Measurements from ENCODE around the gene PKD1. TPM values are rescaled to one million over a fixed set of nuclear protein-coding genes. Genes with fewer than 3 reads are reported as not detected.

Gene PKD1
- total RNA-seq, 1 experiment from 2014 or later: 72.8 TPM

DNA sequence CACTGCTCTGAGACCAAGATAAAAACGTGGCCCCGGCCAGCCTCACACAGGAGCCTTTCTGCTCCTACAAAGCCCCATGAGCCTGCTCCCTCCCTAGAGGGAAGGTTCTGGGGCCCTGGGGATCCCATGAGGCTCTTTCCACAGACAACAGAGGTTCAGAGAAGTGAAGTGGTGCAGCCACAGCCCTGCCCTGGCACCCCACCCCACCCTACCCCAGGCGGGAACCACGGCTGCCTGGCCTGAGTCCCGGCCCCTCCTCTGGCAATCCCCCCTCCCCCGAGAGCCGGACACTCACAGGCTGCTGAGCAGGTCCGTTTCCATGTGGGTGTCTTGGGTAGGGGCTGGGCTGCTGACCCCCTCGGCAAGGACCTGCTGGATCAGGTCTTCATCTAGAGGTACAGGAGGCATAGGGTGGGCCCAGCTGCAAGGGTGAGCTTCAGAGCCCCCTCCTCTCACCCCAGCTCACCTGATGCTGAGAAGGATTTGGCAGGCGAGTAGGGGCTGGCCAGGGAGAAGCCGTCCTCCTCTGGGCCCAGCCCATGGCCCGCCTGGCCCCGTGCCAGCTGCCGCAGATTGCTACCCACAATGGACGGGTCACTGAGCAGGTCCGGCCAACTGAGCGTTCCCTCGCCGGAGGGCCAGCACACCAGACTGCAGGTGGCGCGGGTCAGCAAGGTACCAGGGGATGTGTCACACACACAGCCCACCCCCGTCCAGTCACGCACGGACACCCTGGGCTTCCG, 38.7 kb downstream of the PKD1 start:
- no peaks in the 10 kb centered on the region for H3K36me3 ChIP-seq (ENCODE audit: insufficient read depth, low read length)
- no peaks in the 10 kb centered on the region for H3K4me1 ChIP-seq (ENCODE audit: low read length)
- no peak overlapping the region for H2AFZ ChIP-seq (ENCODE audit: low read length)
- no peaks in the 10 kb centered on the region for H3K9me3 ChIP-seq (ENCODE audit: low read length)
- H3K27ac ChIP-seq (ENCODE audit: low read length): no peak overlapping the region
- no peak overlapping the region for H3K4me2 ChIP-seq (ENCODE audit: low read depth, low read length, poor library complexity, severe bottlenecking)
- no peaks in the 10 kb centered on the region for H3K79me2 ChIP-seq (ENCODE audit: low read length)
- no peak overlapping the region for H3K9ac ChIP-seq (ENCODE audit: low read length)
- no peaks in the 10 kb centered on the region for H3K9me2 ChIP-seq (replicated peaks; ENCODE audit: insufficient read depth, low read length)
- no peaks in the 10 kb centered on the region for H4K20me1 ChIP-seq (ENCODE audit: insufficient read depth, low read depth, low read length)
- no peak overlapping the region for H3K4me3 ChIP-seq (ENCODE audit: low read length)
- no peaks in the 10 kb centered on the region for H3K27me3 ChIP-seq (ENCODE audit: low read length)
- no peak for DNase-seq

- no peaks in the 10 kb centered on the region for H3K27me3 ChIP-seq (ENCODE audit: low read length)
- no peaks in the 10 kb centered on the region for H3K4me1 ChIP-seq (ENCODE audit: low read length)
- H2AFZ ChIP-seq (ENCODE audit: low read length): no peak overlapping the region
- no peaks in the 10 kb centered on the region for H4K20me1 ChIP-seq (ENCODE audit: insufficient read depth, low read depth, low read length)
- H3K9me2 ChIP-seq (replicated peaks; ENCODE audit: insufficient read depth, low read length): no peaks in the 10 kb centered on the region
- no peaks in the 10 kb centered on the region for H3K9me3 ChIP-seq (ENCODE audit: low read length)
- H3K9ac ChIP-seq (ENCODE audit: low read length): no peak overlapping the region
- H3K27ac ChIP-seq (ENCODE audit: low read length): no peak overlapping the region
- no peak for DNase-seq
- no peak overlapping the region for H3K4me3 ChIP-seq (ENCODE audit: low read length)
- H3K79me2 ChIP-seq (ENCODE audit: low read length): no peaks in the 10 kb centered on the region
- H3K36me3 ChIP-seq (ENCODE audit: insufficient read depth, low read length): no peaks in the 10 kb centered on the region
- no peak overlapping the region for H3K4me2 ChIP-seq (ENCODE audit: low read depth, low read length, poor library complexity, severe bottlenecking)
These were observed 39.6 kb downstream of the PKD1 start for GRCh38 chr16:2095918-2096582.

- H3K9me3 ChIP-seq (ENCODE audit: low read length): no peaks in the 10 kb centered on the region
- H3K79me2 ChIP-seq (ENCODE audit: low read length): no peaks in the 10 kb centered on the region
- H3K27me3 ChIP-seq (ENCODE audit: low read length): no peaks in the 10 kb centered on the region
- no peak for DNase-seq
- 0 out of 2 replicates have a peak, but pooled peaks cover 3% of the 10 kb centered on the region for H3K36me3 ChIP-seq (ENCODE audit: insufficient read depth, low read length)
- H3K4me1 ChIP-seq (ENCODE audit: low read length): no peaks in the 10 kb centered on the region
- H3K4me2 ChIP-seq (ENCODE audit: low read depth, low read length, poor library complexity, severe bottlenecking): no peak overlapping the region
- H3K4me3 ChIP-seq (ENCODE audit: low read length): no peak overlapping the region
- H4K20me1 ChIP-seq (ENCODE audit: insufficient read depth, low read depth, low read length): no peaks in the 10 kb centered on the region
- H2AFZ ChIP-seq (ENCODE audit: low read length): no peak overlapping the region
- H3K9me2 ChIP-seq (replicated peaks; ENCODE audit: insufficient read depth, low read length): no peaks in the 10 kb centered on the region
- H3K27ac ChIP-seq (ENCODE audit: low read length): no peak overlapping the region
- H3K9ac ChIP-seq (ENCODE audit: low read length): no peak overlapping the region
These were observed 40.3 kb downstream of the PKD1 start for GRCh38 chr16:2095315-2095853.

DNA sequence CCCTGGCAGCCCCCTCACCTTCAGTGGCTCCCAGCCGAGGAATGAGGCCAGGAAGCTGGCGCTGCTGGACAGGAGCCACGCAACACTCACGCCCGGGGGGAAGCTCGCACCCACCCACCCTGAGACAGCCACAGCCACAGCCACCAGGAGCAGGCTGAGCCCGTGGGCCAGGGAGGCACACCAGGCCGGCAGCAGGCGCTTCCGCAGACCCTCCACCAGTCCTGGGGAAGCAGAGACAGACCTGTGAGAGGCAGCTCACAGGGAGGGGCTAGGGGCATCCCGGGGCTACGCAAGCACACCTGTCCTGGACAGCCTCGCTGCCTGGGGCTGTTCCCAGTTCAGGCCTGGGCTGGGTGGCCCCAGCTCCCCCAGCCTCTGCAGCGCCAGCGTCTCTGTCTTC, 41.9 kb downstream of the PKD1 start:
- H3K27ac ChIP-seq (ENCODE audit: low read length): no peak overlapping the region
- no peaks in the 10 kb centered on the region for H3K79me2 ChIP-seq (ENCODE audit: low read length)
- no peaks in the 10 kb centered on the region for H3K27me3 ChIP-seq (ENCODE audit: low read length)
- no peak overlapping the region for H3K4me2 ChIP-seq (ENCODE audit: low read depth, low read length, poor library complexity, severe bottlenecking)
- H3K4me3 ChIP-seq (ENCODE audit: low read length): no peak overlapping the region
- DNase-seq: no peak
- no peaks in the 10 kb centered on the region for H3K9me2 ChIP-seq (replicated peaks; ENCODE audit: insufficient read depth, low read length)
- H3K36me3 ChIP-seq (ENCODE audit: insufficient read depth, low read length): 0 out of 2 replicates have a peak, but pooled peaks cover 4% of the 10 kb centered on the region
- H2AFZ ChIP-seq (ENCODE audit: low read length): no peak overlapping the region
- no peaks in the 10 kb centered on the region for H3K4me1 ChIP-seq (ENCODE audit: low read length)
- H3K9me3 ChIP-seq (ENCODE audit: low read length): no peaks in the 10 kb centered on the region
- no peak overlapping the region for H3K9ac ChIP-seq (ENCODE audit: low read length)
- no peaks in the 10 kb centered on the region for H4K20me1 ChIP-seq (ENCODE audit: insufficient read depth, low read depth, low read length)

GRCh38 chr16:2092866-2093265, 42.8 kb downstream of the PKD1 start:
- no peaks in the 10 kb centered on the region for H3K79me2 ChIP-seq (ENCODE audit: low read length)
- no peak overlapping the region for H3K4me2 ChIP-seq (ENCODE audit: low read depth, low read length, poor library complexity, severe bottlenecking)
- no peaks in the 10 kb centered on the region for H3K9me2 ChIP-seq (replicated peaks; ENCODE audit: insufficient read depth, low read length)
- no peaks in the 10 kb centered on the region for H3K4me1 ChIP-seq (ENCODE audit: low read length)
- H3K4me3 ChIP-seq (ENCODE audit: low read length): no peak overlapping the region
- DNase-seq: no peak
- 0 out of 2 replicates have a peak, but pooled peaks cover 4% of the 10 kb centered on the region for H3K36me3 ChIP-seq (ENCODE audit: insufficient read depth, low read length)
- no peaks in the 10 kb centered on the region for H4K20me1 ChIP-seq (ENCODE audit: insufficient read depth, low read depth, low read length)
- H3K27me3 ChIP-seq (ENCODE audit: low read length): no peaks in the 10 kb centered on the region
- H3K27ac ChIP-seq (ENCODE audit: low read length): no peak overlapping the region
- H3K9me3 ChIP-seq (ENCODE audit: low read length): no peaks in the 10 kb centered on the region
- no peak overlapping the region for H3K9ac ChIP-seq (ENCODE audit: low read length)
- H2AFZ ChIP-seq (ENCODE audit: low read length): no peak overlapping the region

DNA sequence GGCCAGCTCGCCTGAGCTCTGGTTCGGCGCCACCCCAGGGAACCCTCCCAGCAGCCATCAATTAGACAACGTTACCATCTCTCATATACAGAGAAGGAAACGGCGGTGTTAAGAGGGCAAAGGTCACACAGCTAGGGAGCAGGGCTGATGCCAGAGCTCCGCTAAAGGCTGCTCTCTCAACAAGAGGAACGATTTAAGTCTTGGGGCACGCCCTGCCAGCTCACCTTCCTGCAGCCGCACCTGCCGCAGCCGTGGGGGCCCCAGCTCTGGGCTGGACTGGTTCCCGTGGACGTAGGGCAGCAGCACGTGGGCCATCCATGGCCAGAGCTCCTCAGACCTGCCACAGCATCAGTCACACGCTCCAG, 43.5 kb downstream of the PKD1 start:
- Histone ChIP-seq H3K4me3 (ENCODE audit: low read length) (no peak overlapping the region), H3K27me3 (ENCODE audit: low read length) (no peaks in the 10 kb centered on the region), H3K4me2 (ENCODE audit: low read depth, low read length, poor library complexity, severe bottlenecking) (no peak overlapping the region), H4K20me1 (ENCODE audit: insufficient read depth, low read depth, low read length) (0 out of 2 replicates have a peak, but pooled peaks cover under 1% of the 10 kb centered on the region), H3K9me2 (replicated peaks; ENCODE audit: insufficient read depth, low read length) (no peaks in the 10 kb centered on the region), H3K36me3 (ENCODE audit: insufficient read depth, low read length) (0 out of 2 replicates have a peak, but pooled peaks cover 4% of the 10 kb centered on the region), H3K9me3 (ENCODE audit: low read length) (no peaks in the 10 kb centered on the region), H3K4me1 (ENCODE audit: low read length) (peaks cover 4% of the 10 kb centered on the region), H2AFZ (ENCODE audit: low read length) (no peak overlapping the region), H3K79me2 (ENCODE audit: low read length) (no peaks in the 10 kb centered on the region), H3K9ac (ENCODE audit: low read length) (no peak overlapping the region), H3K27ac (ENCODE audit: low read length) (no peak overlapping the region)
- DNase-seq: no peak

GRCh38 chr16:2091547-2092255, 44.0 kb downstream of the PKD1 start:
- Histone ChIP-seq H3K36me3 (ENCODE audit: insufficient read depth, low read length) (0 out of 2 replicates have a peak, but pooled peaks cover 4% of the 10 kb centered on the region), H2AFZ (ENCODE audit: low read length) (no peak overlapping the region), H3K27me3 (ENCODE audit: low read length) (no peaks in the 10 kb centered on the region), H3K9me3 (ENCODE audit: low read length) (no peaks in the 10 kb centered on the region), H3K9ac (ENCODE audit: low read length) (no peak overlapping the region), H3K79me2 (ENCODE audit: low read length) (no peaks in the 10 kb centered on the region), H3K27ac (ENCODE audit: low read length) (no peak overlapping the region), H3K4me3 (ENCODE audit: low read length) (no peak overlapping the region), H3K4me1 (ENCODE audit: low read length) (peaks cover 9% of the 10 kb centered on the region), H3K4me2 (ENCODE audit: low read depth, low read length, poor library complexity, severe bottlenecking) (no peak overlapping the region), H3K9me2 (replicated peaks; ENCODE audit: insufficient read depth, low read length) (no peaks in the 10 kb centered on the region), H4K20me1 (ENCODE audit: insufficient read depth, low read depth, low read length) (peaks cover 6% of the 10 kb centered on the region; the same call in 1 of the 2 replicates)
- DNase-seq: no peak
